Type B pancreatic cell (in vitro differentiated cells): ENCODE data around the gene RASL12. TPM values are rescaled to one million over a fixed set of nuclear protein-coding genes. Genes with fewer than 3 reads are reported as not detected.
A peak's percentile ranks its signal among the peaks of the same experiment; 100 is the strongest.
"Not testable (repeated sequence)": the region's sequence is repeated elsewhere in the genome, so short reads cannot be mapped to it uniquely, and the experiment has no call there.

Source experiments
- DNase-seq: peaks from one replicate; pipeline ENCODE4 v3.0.0; 2021; ENCODE audit warnings: mixed read lengths; ENCODE audit not compliant: unreplicated experiment; ENCODE audit errors: extremely low spot score
- H3K27ac Mint-ChIP-seq: 2 replicates; pipeline ENCODE4 v1.8.0; 2021; ENCODE audit warnings: mild to moderate bottlenecking, mixed read lengths
- H3K27me3 Mint-ChIP-seq: 2 replicates; pipeline ENCODE4 v1.8.0; 2021; ENCODE audit warnings: mixed read lengths
- H3K36me3 Mint-ChIP-seq: 2 replicates; pipeline ENCODE4 v1.8.0; 2021; ENCODE audit warnings: mixed read lengths
- H3K4me1 Mint-ChIP-seq: one replicate; pipeline ENCODE4 v1.8.0; 2021; ENCODE audit warnings: mixed read lengths; ENCODE audit not compliant: unreplicated experiment
- H3K4me3 Mint-ChIP-seq: 2 replicates; pipeline ENCODE4 v1.8.0; 2021; ENCODE audit warnings: mild to moderate bottlenecking, mixed read lengths
- H3K9me3 Mint-ChIP-seq: 2 replicates; pipeline ENCODE4 v1.8.0; 2021; ENCODE audit warnings: mixed read lengths
- CTCF ChIP-seq: fragments of 200-600 bp; sonication (generic); conservative IDR thresholded peaks from 2 replicates; pipeline ENCODE4 v1.5.0; 2021; ENCODE audit warnings: antibody characterized with exemption, mild to moderate bottlenecking
- total RNA-seq: library from RNA; stranded (reverse); gene quantifications from 2 replicates; pipeline ENCODE4 v1.2.1, GENCODE V29; 2021; ENCODE audit warnings: low replicate concordance

Gene RASL12
- total RNA-seq, 1 donor from 2014 or later: 4.0 TPM

GRCh38 chr15:65105038-65105437, 37.2 kb upstream of the RASL12 start:
- Mint-ChIP-seq H3K4me3 (no peak overlapping the region), H3K27ac (no peak overlapping the region), H3K4me1 (peaks cover 6% of the 10 kb centered on the region), H3K36me3 (peaks cover 23% of the 10 kb centered on the region), H3K27me3 (peaks cover 3% of the 10 kb centered on the region), H3K9me3 (no peaks in the 10 kb centered on the region)
- no peak for TF ChIP-seq CTCF
- no peak for DNase-seq

GRCh38 chr15:65102912-65103311, 35.1 kb upstream of the RASL12 start:
- peaks cover 6% of the 10 kb centered on the region for H3K4me1 Mint-ChIP-seq
- TF ChIP-seq CTCF: no peak
- no peak overlapping the region for H3K27ac Mint-ChIP-seq
- peaks cover 3% of the 10 kb centered on the region for H3K27me3 Mint-ChIP-seq
- H3K9me3 Mint-ChIP-seq: no peaks in the 10 kb centered on the region
- H3K4me3 Mint-ChIP-seq: no peak overlapping the region
- peaks cover 26% of the 10 kb centered on the region for H3K36me3 Mint-ChIP-seq
- no peak for DNase-seq

GRCh38 chr15:65101891-65102708, 34.3 kb upstream of the RASL12 start:
- Mint-ChIP-seq H3K27me3 (peaks cover 3% of the 10 kb centered on the region), H3K9me3 (no peaks in the 10 kb centered on the region), H3K36me3 (peaks cover 25% of the 10 kb centered on the region), H3K4me1 (peaks cover 6% of the 10 kb centered on the region), H3K27ac (no peak overlapping the region), H3K4me3 (peak overlapping the region; percentile 74)
- TF ChIP-seq CTCF: peak; percentile 37
- no peak for DNase-seq

- DNase-seq: no peak
- peak; percentile 90 for TF ChIP-seq CTCF
- H3K4me1 Mint-ChIP-seq: peaks cover 6% of the 10 kb centered on the region
- H3K27ac Mint-ChIP-seq: no peak overlapping the region
- peaks cover 22% of the 10 kb centered on the region for H3K36me3 Mint-ChIP-seq
- no peaks in the 10 kb centered on the region for H3K9me3 Mint-ChIP-seq
- H3K27me3 Mint-ChIP-seq: peaks cover 3% of the 10 kb centered on the region
- peak overlapping the region; percentile 74 for H3K4me3 Mint-ChIP-seq
Observed at GRCh38 chr15:65101411-65101890, 33.7 kb upstream of the RASL12 start.

GRCh38 chr15:65100442-65100841, 32.7 kb upstream of the RASL12 start:
- TF ChIP-seq CTCF: no peak
- H3K27me3 Mint-ChIP-seq: peaks cover 3% of the 10 kb centered on the region
- peaks cover 22% of the 10 kb centered on the region for H3K36me3 Mint-ChIP-seq
- no peak overlapping the region for H3K4me3 Mint-ChIP-seq
- H3K27ac Mint-ChIP-seq: no peak overlapping the region
- H3K4me1 Mint-ChIP-seq: peaks cover 8% of the 10 kb centered on the region
- DNase-seq: no peak
- no peaks in the 10 kb centered on the region for H3K9me3 Mint-ChIP-seq

- not testable (repeated sequence) for DNase-seq, H3K27me3 Mint-ChIP-seq, H3K4me3 Mint-ChIP-seq, H3K9me3 Mint-ChIP-seq, H3K27ac Mint-ChIP-seq
- Mint-ChIP-seq H3K4me1 (peaks cover 12% of the 10 kb centered on the region), H3K36me3 (peaks cover 22% of the 10 kb centered on the region)
Observed at GRCh38 chr15:65099801-65100200, 32.0 kb upstream of the RASL12 start.
